GM23338 (cell line): Measurements from ENCODE around the gene NKX2-4. TPM values are rescaled to one million over a fixed set of nuclear protein-coding genes. Genes with fewer than 3 reads are reported as not detected.
A peak's percentile ranks its signal among the peaks of the same experiment; 100 is the strongest.

Experiments used
- ATAC-seq: fragments of 200-7000 bp; cut with Tn5 transposase; 3 replicates; pipeline ENCODE4 v1.9.1; 2020
- DNase-seq: peaks from one replicate; pipeline ENCODE4 v3.0.0-alpha.2; 2015; ENCODE audit warnings: low spot score
- H2AFZ ChIP-seq: fragments of 200-600 bp; sonication (generic); 2 replicates; pipeline ENCODE4 v1.8.0; 2016; ENCODE audit warnings: antibody characterized with exemption, mild to moderate bottlenecking, moderate library complexity
- H3F3A ChIP-seq: fragments of 200-600 bp; sonication (generic); replicated peaks from 2 replicates; pipeline ENCODE4 v1.8.0; 2017; ENCODE audit warnings: antibody characterized with exemption, mixed run types, low read depth
- H3K27ac ChIP-seq: fragments of 200-600 bp; sonication (generic); 2 replicates; pipeline ENCODE4 v1.6.1; 2016; ENCODE audit warnings: low read depth
- H3K27me3 ChIP-seq: fragments of 200-600 bp; sonication (generic); 2 replicates; pipeline ENCODE4 v1.8.0; 2016; ENCODE audit warnings: mild to moderate bottlenecking, mixed run types, moderate library complexity; ENCODE audit not compliant: insufficient read depth
- H3K36me3 ChIP-seq: fragments of 200-600 bp; sonication (generic); 2 replicates; pipeline ENCODE4 v1.8.0; 2016; ENCODE audit warnings: mild to moderate bottlenecking; ENCODE audit not compliant: insufficient read depth
- H3K4me1 ChIP-seq: fragments of 200-600 bp; sonication (generic); 2 replicates; pipeline ENCODE4 v1.8.0; 2016; ENCODE audit warnings: mild to moderate bottlenecking, moderate library complexity; ENCODE audit not compliant: insufficient read depth
- H3K4me2 ChIP-seq: fragments of 200-600 bp; sonication (generic); 2 replicates; pipeline ENCODE4 v1.7.1; 2017; ENCODE audit warnings: mixed run types
- H3K4me3 ChIP-seq: fragments of 200-600 bp; sonication (generic); 2 replicates; pipeline ENCODE4 v1.6.1; 2016; ENCODE audit warnings: mixed run types
- H3K79me2 ChIP-seq: fragments of 200-600 bp; sonication (generic); replicated peaks from 2 replicates; pipeline ENCODE4 v1.8.0; 2017; ENCODE audit warnings: mild to moderate bottlenecking; ENCODE audit not compliant: insufficient read depth
- H3K9me2 ChIP-seq: fragments of 200-600 bp; sonication (generic); 2 replicates; pipeline ENCODE4 v1.8.0; 2017; ENCODE audit not compliant: insufficient read depth
- H4K20me1 ChIP-seq: fragments of 200-600 bp; sonication (generic); replicated peaks from 2 replicates; pipeline ENCODE4 v1.8.0; 2017; ENCODE audit warnings: mild to moderate bottlenecking; ENCODE audit not compliant: insufficient read depth
- H3K27ac Mint-ChIP-seq: 2 replicates; pipeline ENCODE4 v1.8.0; 2020; ENCODE audit warnings: inconsistent platforms, mild to moderate bottlenecking, moderate library complexity, mixed read lengths
- H3K27me3 Mint-ChIP-seq: 3 replicates; pipeline ENCODE4 v1.8.0; 2022; ENCODE audit warnings: low read depth, mild to moderate bottlenecking, moderate library complexity, mixed read lengths, inconsistent platforms; ENCODE audit not compliant: insufficient read depth, poor library complexity
- H3K36me3 Mint-ChIP-seq: 3 replicates; pipeline ENCODE4 v1.8.0; 2021; ENCODE audit warnings: low read depth, mild to moderate bottlenecking, inconsistent platforms, moderate library complexity, mixed read lengths
- H3K4me1 Mint-ChIP-seq: 3 replicates; pipeline ENCODE4 v1.8.0; 2020; ENCODE audit warnings: mild to moderate bottlenecking, inconsistent platforms, mixed read lengths
- H3K4me3 Mint-ChIP-seq: 3 replicates; pipeline ENCODE4 v1.8.0; 2021; ENCODE audit warnings: moderate library complexity, mild to moderate bottlenecking, inconsistent platforms, mixed read lengths
- H3K9me3 Mint-ChIP-seq: 3 replicates; pipeline ENCODE4 v1.8.0; 2020; ENCODE audit warnings: moderate library complexity, mild to moderate bottlenecking, inconsistent platforms, mixed read lengths
- CREB1 ChIP-seq: fragments of 250-450 bp; sonication (Bioruptor Pico); IDR thresholded peaks from 2 replicates; pipeline ENCODE4 v1.5.0; 2020; ENCODE audit warnings: low read depth, mild to moderate bottlenecking, moderate library complexity
- EZH2 ChIP-seq: fragments of 200-600 bp; sonication (generic); IDR thresholded peaks from one replicate; pipeline ENCODE4 v1.8.0; 2017; ENCODE audit warnings: antibody characterized with exemption, mild to moderate bottlenecking, low read depth; ENCODE audit not compliant: unreplicated experiment
- EZH2phosphoT487 ChIP-seq: fragments of 200-600 bp; sonication (generic); IDR thresholded peaks from one replicate; pipeline ENCODE4 v1.8.1; 2018; ENCODE audit warnings: antibody characterized with exemption; ENCODE audit not compliant: unreplicated experiment
- JUNB ChIP-seq: IDR thresholded peaks from one replicate; pipeline ENCODE4 v1.6.1; 2016; ENCODE audit warnings: antibody characterized with exemption; ENCODE audit not compliant: unreplicated experiment
- NANOG ChIP-seq: IDR thresholded peaks from 2 replicates; pipeline ENCODE4 v1.6.1; 2016; ENCODE audit warnings: antibody characterized with exemption, borderline replicate concordance
- POLR2AphosphoS5 ChIP-seq: IDR thresholded peaks from 2 replicates; pipeline ENCODE4 v1.6.1; 2016; ENCODE audit warnings: antibody characterized with exemption, low read depth
- STAT1 ChIP-seq: IDR thresholded peaks from one replicate; pipeline ENCODE4 v1.6.1; 2016; ENCODE audit warnings: antibody characterized with exemption; ENCODE audit not compliant: unreplicated experiment
- ZNF114 ChIP-seq: fragments of 250-450 bp; sonication (Bioruptor Pico); IDR thresholded peaks from 2 replicates; pipeline ENCODE4 v1.5.0; 2020; ENCODE audit warnings: mild to moderate bottlenecking, moderate library complexity
- ZNF331 ChIP-seq: fragments of 250-450 bp; sonication (Bioruptor Pico); IDR thresholded peaks from 2 replicates; pipeline ENCODE4 v1.5.0; 2020; ENCODE audit warnings: low read depth, mild to moderate bottlenecking, moderate library complexity
- polyA plus RNA-seq: library from polyadenylated mRNA; unstranded; fragments of >200 nt; fragmentation: Nextera tagmentation; extraction: Ambion mirVana; gene quantifications from 2 replicates; pipeline ENCODE4 v1.2.1, GENCODE V29; 2016
- total RNA-seq: library from RNA; depleted of rRNA; stranded (reverse); fragments of >200 nt; shearing (Covaris generic); gene quantifications from 2 replicates; pipeline ENCODE4 v1.2.3, GENCODE V29; 2014
- TF ChIP-seq, protein P1 (sequence below), 2 experiments: fragments of 200-600 bp in 1 of 2; sonication (generic) in 1 of 2; conservative IDR thresholded peaks; 2 replicates each; pipeline versions ENCODE4 v1.5.1 to v1.6.1; 2016 to 2017; ENCODE audit warnings: antibody characterized with exemption in 2 of 2, low read depth in 2 of 2, mild to moderate bottlenecking in 2 of 2, moderate library complexity in 1 of 2
- TF ChIP-seq, protein P2 (sequence below): IDR thresholded peaks from one replicate; pipeline ENCODE4 v1.6.1; 2018; ENCODE audit warnings: antibody characterized with exemption; ENCODE audit not compliant: unreplicated experiment
- TF ChIP-seq, protein P3 (sequence below): fragments of 250-450 bp; sonication (Bioruptor Pico); IDR thresholded peaks from 2 replicates; pipeline ENCODE4 v1.5.0; 2020; ENCODE audit warnings: mild to moderate bottlenecking, moderate library complexity
- TF ChIP-seq, protein P4 (sequence below): IDR thresholded peaks from 2 replicates; pipeline ENCODE4 v1.6.1; 2016; ENCODE audit warnings: antibody characterized with exemption

NKX2-4 gene
- total and polyA plus RNA-seq, 2 experiments from 2014 or later = 0.61 to 2.1 TPM

DNA sequence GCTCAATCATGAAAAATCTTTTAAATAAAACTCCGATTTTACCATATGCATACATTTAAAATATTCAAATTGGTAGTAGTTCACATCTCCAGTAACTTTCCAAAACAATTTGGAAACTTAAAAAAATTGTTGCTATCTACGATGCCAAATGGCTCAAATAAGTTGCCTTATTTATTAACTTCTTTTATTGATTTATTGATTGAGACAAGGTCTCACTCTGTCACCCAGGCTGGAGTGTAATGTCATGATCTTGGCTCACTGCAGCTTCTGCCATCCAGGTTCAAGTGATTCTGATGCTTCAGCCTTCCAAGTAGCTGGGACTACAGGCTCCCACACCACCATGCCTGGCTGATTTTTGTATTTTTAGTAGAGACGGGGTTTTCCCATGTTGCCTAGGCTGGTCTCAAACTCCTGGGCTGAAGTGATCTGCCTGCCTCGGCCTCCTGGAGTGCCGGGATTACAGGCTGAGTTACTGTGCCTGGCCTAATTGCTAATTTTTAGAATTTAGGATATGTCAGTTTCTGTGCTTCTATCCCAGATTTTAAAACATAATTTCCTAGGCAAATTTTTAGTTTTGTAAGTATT is 12.9 kb downstream of the NKX2-4 start:
- Histone ChIP-seq H3F3A (no peaks in the 10 kb centered on the region), H3K79me2 (peaks cover 11% of the 10 kb centered on the region; the same call in 1 of the 2 replicates), H3K36me3 (peaks cover 12% of the 10 kb centered on the region), H3K9me2 (no peaks in the 10 kb centered on the region), H3K4me2 (no peak overlapping the region), H3K27me3 (peaks cover 3% of the 10 kb centered on the region; the same call in 1 of the 2 replicates), H3K27ac (no peak overlapping the region; the same call in 1 of the 2 replicates), H2AFZ (no peak overlapping the region), H3K4me1 (no peaks in the 10 kb centered on the region), H3K4me3 (no peak overlapping the region), H4K20me1 (peaks cover 15% of the 10 kb centered on the region)
- Mint-ChIP-seq H3K9me3 (no peaks in the 10 kb centered on the region), H3K4me1 (peaks cover 3% of the 10 kb centered on the region; the same call in 2 of the 3 replicates), H3K4me3 (no peak overlapping the region), H3K36me3 (peaks cover 29% of the 10 kb centered on the region; the same call in 2 of the 3 replicates), H3K27me3 (peaks cover 2% of the 10 kb centered on the region), H3K27ac (no peak overlapping the region)
- DNase-seq (no peak), ATAC-seq (peak; percentile 53; the same call in 2 of the 3 replicates)
- TF ChIP-seq ZNF114 = no peak
- TF ChIP-seq EZH2 = no peak
- TF ChIP-seq, protein P1, sequence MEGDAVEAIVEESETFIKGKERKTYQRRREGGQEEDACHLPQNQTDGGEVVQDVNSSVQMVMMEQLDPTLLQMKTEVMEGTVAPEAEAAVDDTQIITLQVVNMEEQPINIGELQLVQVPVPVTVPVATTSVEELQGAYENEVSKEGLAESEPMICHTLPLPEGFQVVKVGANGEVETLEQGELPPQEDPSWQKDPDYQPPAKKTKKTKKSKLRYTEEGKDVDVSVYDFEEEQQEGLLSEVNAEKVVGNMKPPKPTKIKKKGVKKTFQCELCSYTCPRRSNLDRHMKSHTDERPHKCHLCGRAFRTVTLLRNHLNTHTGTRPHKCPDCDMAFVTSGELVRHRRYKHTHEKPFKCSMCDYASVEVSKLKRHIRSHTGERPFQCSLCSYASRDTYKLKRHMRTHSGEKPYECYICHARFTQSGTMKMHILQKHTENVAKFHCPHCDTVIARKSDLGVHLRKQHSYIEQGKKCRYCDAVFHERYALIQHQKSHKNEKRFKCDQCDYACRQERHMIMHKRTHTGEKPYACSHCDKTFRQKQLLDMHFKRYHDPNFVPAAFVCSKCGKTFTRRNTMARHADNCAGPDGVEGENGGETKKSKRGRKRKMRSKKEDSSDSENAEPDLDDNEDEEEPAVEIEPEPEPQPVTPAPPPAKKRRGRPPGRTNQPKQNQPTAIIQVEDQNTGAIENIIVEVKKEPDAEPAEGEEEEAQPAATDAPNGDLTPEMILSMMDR (conservative IDR thresholded peaks at IDR 0.05; ENCODE audit: low read depth in 2 of 2) = no peak
- TF ChIP-seq, protein P2, sequence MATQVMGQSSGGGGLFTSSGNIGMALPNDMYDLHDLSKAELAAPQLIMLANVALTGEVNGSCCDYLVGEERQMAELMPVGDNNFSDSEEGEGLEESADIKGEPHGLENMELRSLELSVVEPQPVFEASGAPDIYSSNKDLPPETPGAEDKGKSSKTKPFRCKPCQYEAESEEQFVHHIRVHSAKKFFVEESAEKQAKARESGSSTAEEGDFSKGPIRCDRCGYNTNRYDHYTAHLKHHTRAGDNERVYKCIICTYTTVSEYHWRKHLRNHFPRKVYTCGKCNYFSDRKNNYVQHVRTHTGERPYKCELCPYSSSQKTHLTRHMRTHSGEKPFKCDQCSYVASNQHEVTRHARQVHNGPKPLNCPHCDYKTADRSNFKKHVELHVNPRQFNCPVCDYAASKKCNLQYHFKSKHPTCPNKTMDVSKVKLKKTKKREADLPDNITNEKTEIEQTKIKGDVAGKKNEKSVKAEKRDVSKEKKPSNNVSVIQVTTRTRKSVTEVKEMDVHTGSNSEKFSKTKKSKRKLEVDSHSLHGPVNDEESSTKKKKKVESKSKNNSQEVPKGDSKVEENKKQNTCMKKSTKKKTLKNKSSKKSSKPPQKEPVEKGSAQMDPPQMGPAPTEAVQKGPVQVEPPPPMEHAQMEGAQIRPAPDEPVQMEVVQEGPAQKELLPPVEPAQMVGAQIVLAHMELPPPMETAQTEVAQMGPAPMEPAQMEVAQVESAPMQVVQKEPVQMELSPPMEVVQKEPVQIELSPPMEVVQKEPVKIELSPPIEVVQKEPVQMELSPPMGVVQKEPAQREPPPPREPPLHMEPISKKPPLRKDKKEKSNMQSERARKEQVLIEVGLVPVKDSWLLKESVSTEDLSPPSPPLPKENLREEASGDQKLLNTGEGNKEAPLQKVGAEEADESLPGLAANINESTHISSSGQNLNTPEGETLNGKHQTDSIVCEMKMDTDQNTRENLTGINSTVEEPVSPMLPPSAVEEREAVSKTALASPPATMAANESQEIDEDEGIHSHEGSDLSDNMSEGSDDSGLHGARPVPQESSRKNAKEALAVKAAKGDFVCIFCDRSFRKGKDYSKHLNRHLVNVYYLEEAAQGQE = no peak
- TF ChIP-seq, protein P3, sequence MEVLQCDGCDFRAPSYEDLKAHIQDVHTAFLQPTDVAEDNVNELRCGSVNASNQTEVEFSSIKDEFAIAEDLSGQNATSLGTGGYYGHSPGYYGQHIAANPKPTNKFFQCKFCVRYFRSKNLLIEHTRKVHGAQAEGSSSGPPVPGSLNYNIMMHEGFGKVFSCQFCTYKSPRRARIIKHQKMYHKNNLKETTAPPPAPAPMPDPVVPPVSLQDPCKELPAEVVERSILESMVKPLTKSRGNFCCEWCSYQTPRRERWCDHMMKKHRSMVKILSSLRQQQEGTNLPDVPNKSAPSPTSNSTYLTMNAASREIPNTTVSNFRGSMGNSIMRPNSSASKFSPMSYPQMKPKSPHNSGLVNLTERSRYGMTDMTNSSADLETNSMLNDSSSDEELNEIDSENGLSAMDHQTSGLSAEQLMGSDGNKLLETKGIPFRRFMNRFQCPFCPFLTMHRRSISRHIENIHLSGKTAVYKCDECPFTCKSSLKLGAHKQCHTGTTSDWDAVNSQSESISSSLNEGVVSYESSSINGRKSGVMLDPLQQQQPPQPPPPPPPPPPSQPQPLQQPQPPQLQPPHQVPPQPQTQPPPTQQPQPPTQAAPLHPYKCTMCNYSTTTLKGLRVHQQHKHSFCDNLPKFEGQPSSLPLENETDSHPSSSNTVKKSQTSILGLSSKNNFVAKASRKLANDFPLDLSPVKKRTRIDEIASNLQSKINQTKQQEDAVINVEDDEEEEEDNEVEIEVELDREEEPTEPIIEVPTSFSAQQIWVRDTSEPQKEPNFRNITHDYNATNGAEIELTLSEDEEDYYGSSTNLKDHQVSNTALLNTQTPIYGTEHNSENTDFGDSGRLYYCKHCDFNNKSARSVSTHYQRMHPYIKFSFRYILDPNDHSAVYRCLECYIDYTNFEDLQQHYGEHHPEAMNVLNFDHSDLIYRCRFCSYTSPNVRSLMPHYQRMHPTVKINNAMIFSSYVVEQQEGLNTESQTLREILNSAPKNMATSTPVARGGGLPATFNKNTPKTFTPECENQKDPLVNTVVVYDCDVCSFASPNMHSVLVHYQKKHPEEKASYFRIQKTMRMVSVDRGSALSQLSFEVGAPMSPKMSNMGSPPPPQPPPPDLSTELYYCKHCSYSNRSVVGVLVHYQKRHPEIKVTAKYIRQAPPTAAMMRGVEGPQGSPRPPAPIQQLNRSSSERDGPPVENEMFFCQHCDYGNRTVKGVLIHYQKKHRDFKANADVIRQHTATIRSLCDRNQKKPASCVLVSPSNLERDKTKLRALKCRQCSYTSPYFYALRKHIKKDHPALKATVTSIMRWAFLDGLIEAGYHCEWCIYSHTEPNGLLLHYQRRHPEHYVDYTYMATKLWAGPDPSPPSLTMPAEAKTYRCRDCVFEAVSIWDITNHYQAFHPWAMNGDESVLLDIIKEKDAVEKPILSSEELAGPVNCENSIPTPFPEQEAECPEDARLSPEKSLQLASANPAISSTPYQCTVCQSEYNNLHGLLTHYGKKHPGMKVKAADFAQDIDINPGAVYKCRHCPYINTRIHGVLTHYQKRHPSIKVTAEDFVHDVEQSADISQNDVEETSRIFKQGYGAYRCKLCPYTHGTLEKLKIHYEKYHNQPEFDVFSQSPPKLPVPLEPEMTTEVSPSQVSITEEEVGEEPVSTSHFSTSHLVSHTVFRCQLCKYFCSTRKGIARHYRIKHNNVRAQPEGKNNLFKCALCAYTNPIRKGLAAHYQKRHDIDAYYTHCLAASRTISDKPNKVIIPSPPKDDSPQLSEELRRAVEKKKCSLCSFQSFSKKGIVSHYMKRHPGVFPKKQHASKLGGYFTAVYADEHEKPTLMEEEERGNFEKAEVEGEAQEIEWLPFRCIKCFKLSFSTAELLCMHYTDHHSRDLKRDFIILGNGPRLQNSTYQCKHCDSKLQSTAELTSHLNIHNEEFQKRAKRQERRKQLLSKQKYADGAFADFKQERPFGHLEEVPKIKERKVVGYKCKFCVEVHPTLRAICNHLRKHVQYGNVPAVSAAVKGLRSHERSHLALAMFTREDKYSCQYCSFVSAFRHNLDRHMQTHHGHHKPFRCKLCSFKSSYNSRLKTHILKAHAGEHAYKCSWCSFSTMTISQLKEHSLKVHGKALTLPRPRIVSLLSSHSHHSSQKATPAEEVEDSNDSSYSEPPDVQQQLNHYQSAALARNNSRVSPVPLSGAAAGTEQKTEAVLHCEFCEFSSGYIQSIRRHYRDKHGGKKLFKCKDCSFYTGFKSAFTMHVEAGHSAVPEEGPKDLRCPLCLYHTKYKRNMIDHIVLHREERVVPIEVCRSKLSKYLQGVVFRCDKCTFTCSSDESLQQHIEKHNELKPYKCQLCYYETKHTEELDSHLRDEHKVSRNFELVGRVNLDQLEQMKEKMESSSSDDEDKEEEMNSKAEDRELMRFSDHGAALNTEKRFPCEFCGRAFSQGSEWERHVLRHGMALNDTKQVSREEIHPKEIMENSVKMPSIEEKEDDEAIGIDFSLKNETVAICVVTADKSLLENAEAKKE (CRISPR knock-in tag) = no peak
- TF ChIP-seq NANOG = no peak
- no peak for TF ChIP-seq STAT1
- TF ChIP-seq JUNB = no peak
- no peak for TF ChIP-seq ZNF331
- TF ChIP-seq EZH2phosphoT487 = no peak
- no peak for TF ChIP-seq POLR2AphosphoS5
- TF ChIP-seq CREB1 = no peak
- TF ChIP-seq, protein P4, sequence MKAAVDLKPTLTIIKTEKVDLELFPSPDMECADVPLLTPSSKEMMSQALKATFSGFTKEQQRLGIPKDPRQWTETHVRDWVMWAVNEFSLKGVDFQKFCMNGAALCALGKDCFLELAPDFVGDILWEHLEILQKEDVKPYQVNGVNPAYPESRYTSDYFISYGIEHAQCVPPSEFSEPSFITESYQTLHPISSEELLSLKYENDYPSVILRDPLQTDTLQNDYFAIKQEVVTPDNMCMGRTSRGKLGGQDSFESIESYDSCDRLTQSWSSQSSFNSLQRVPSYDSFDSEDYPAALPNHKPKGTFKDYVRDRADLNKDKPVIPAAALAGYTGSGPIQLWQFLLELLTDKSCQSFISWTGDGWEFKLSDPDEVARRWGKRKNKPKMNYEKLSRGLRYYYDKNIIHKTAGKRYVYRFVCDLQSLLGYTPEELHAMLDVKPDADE = no peak
